Measurements from ENCODE around the gene SYVN1. TPM values are rescaled to one million over a fixed set of nuclear protein-coding genes. Genes with fewer than 3 reads are reported as not detected.
A peak's percentile ranks its signal among the peaks of the same experiment; 100 is the strongest.

SYVN1 gene
- total and polyA plus RNA-seq, 10 donors, result 35.1 to 152 (median 98.6) TPM

GRCh38 chr11:65170058-65170534 is 35.8 kb upstream of the SYVN1 start, which contains the start of gene SPDYC:
TSS of gene SPDYC (plus strand) at chr11:65170233. CDS start at chr11:65171358, 1,125 bp downstream.
- Histone ChIP-seq H3K9me3 (no peaks in the 10 kb centered on the region), H3K36me3 (no peaks in the 10 kb centered on the region), H3K4me1 (peaks cover 0 to 16% (median 6%) of the 10 kb centered on the region in 6 donors), H3K27ac (peak within 1 kb of the TSS in 7 of 8 donors; percentile 10 to 53 (median 43)), H3K27me3 (replicated peaks in 1 of 7) (no peaks in the 10 kb centered on the region), H3K4me3 (no peak within 1 kb of the TSS)
- WGBS, 5 donors, result 89 to 96% (median 95%) methylated on average over 8 to 21 of the region's 21 CpGs
- peak; percentile 56 for DNase-seq
- TF ChIP-seq POLR2AphosphoS5 (IDR thresholded peaks at IDR 0.05), result no peak
- TF ChIP-seq POLR2A (IDR thresholded peaks at IDR 0.05), result no peak
- no peak for TF ChIP-seq CTCF (IDR thresholded peaks at IDR 0.05 in 8 of 11, conservative IDR thresholded peaks at IDR 0.05 in 3 of 11)
- intact Hi-C loops (cut with DNase I; ENCODE audit: low total_unique reads), result no loop called here

DNA sequence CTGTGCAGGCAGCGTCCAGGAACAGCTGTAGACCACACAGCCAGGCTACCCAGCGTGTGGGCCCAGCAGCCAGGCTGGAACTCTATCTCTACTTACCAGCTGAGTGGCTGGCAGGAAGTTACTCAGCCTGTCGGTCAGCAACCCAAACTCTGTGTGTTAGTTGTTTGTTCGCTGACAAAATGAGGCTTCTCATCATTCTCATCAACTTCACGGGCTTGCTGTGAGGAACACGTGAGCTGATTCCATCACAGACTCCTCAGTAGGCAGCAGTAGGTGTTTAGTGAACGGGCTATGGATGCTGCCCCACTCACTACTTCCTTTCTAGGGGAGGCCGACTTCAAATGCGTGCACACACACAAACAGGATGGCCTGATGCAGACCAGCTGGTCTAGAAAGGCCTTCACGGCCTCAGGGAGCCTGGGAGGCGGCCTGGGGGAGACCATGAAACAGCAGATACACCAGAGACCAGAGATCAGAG is 34.9 kb upstream of the SYVN1 start:
- 34 to 56% (median 42%) methylated on average over 9 to 11 of the region's 11 CpGs for WGBS, 5 donors
- H3K36me3 ChIP-seq, result no peaks in the 10 kb centered on the region
- no peaks in the 10 kb centered on the region for H3K9me3 ChIP-seq
- no peak overlapping the region for H3K4me3 ChIP-seq
- peak overlapping the region in 7 of 8 donors; percentile 10 to 53 (median 43) for H3K27ac ChIP-seq
- no peak for TF ChIP-seq CTCF (IDR thresholded peaks at IDR 0.05 in 8 of 11, conservative IDR thresholded peaks at IDR 0.05 in 3 of 11)
- TF ChIP-seq POLR2AphosphoS5 (IDR thresholded peaks at IDR 0.05), result no peak
- TF ChIP-seq POLR2A (IDR thresholded peaks at IDR 0.05), result no peak
- H3K4me1 ChIP-seq, result peaks cover 0 to 16% (median 6%) of the 10 kb centered on the region in 6 donors
- intact Hi-C loops (cut with DNase I; ENCODE audit: low total_unique reads), result no loop called here
- peak; percentile 31 for DNase-seq
- no peaks in the 10 kb centered on the region for H3K27me3 ChIP-seq (replicated peaks in 1 of 7)

DNA sequence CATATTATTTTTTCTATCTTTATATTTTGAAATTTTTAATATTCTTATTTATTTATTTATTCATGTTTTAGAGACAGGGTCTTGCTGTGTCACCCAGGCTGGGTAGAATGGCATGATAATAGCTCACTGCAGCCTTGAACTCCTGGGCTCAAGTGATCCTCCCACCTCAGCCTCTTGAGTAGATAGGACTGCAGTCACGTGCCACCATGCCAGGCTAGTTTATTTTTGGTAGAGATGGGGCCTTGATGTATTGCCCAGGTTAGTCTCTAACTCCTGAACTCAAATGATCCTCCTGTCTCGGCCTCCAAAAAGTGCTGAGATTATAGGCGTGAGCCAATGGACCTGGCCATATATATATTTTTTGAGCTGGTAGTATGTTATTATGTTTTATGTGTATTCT is 33.3 kb upstream of the SYVN1 start:
- no peaks in the 10 kb centered on the region for H3K27me3 ChIP-seq (replicated peaks in 1 of 7)
- H3K27ac ChIP-seq, result no peak overlapping the region
- intact Hi-C loops (cut with DNase I; ENCODE audit: low total_unique reads), result no loop called here
- peaks cover 0 to 16% (median 6%) of the 10 kb centered on the region in 6 donors for H3K4me1 ChIP-seq
- no peak overlapping the region for H3K4me3 ChIP-seq
- no peaks in the 10 kb centered on the region for H3K9me3 ChIP-seq
- TF ChIP-seq POLR2A (IDR thresholded peaks at IDR 0.05) (no peak), POLR2AphosphoS5 (IDR thresholded peaks at IDR 0.05) (no peak), CTCF (IDR thresholded peaks at IDR 0.05 in 8 of 11, conservative IDR thresholded peaks at IDR 0.05 in 3 of 11) (no peak)
- no peaks in the 10 kb centered on the region for H3K36me3 ChIP-seq
- WGBS, 5 donors, result 81 to 91% (median 88%) methylated on average over 3 of the region's 3 CpGs
- DNase-seq, result no peak

DNA sequence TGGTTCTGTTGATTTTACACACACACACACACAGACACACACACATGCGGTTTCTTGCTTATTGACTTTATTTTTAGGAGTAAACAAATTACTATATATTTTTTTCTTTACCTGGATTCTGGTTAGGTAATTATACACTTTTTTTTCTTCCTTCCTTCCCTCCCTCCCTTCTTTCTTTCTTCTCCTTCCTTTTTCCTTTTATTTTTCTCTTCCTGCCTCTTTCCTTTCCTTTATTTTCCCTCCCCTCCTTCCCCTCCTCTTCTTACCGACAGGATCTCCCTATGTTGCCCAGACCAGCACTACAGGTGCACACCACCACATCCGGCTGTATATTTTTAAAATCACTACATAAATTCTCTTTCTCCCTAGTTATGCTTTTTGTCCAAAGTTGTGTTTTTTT is 32.6 kb upstream of the SYVN1 start:
- Histone ChIP-seq H3K27ac (no peak overlapping the region), H3K4me1 (peaks cover 0 to 16% (median 6%) of the 10 kb centered on the region in 6 donors), H3K4me3 (no peak overlapping the region), H3K9me3 (no peaks in the 10 kb centered on the region), H3K36me3 (no peaks in the 10 kb centered on the region), H3K27me3 (replicated peaks in 1 of 7) (no peaks in the 10 kb centered on the region)
- 81 to 94% (median 90%) methylated on average over 3 of the region's 3 CpGs for WGBS, 5 donors
- no peak for DNase-seq
- TF ChIP-seq CTCF (IDR thresholded peaks at IDR 0.05 in 8 of 11, conservative IDR thresholded peaks at IDR 0.05 in 3 of 11), result no peak
- no peak for TF ChIP-seq POLR2A (IDR thresholded peaks at IDR 0.05)
- no peak for TF ChIP-seq POLR2AphosphoS5 (IDR thresholded peaks at IDR 0.05)
- intact Hi-C loops (cut with DNase I; ENCODE audit: low total_unique reads), result no loop called here
